GM12878 (cell line): ENCODE data around the gene GREB1. TPM values are rescaled to one million over a fixed set of nuclear protein-coding genes. Genes with fewer than 3 reads are reported as not detected.

ENCODE experiments used
- ATAC-seq: fragments of 200-7000 bp; cut with Tn5 transposase; 3 replicates; pipeline ENCODE4 v1.9.1; 2020; ENCODE audit warnings: mild to moderate bottlenecking, moderate library complexity
- BruUV-seq: library from RNA; stranded (reverse); fragments of 400-500 nt; replicated peaks from 2 replicates; lab custom pipeline; 2021; lab: Mats Ljungman, UMichigan
- CTCF ChIA-PET: fragments of 300-600 bp; sonication (Branson Sonifier 250); formaldehyde crosslinking; extraction: SDS; loops from one replicate; lab custom pipeline; 2021; ENCODE audit warnings: inconsistent platforms; lab: Yijun Ruan, JAX
- POLR2A ChIA-PET: fragments of 350-600 bp; formaldehyde crosslinking; extraction: SDS; loops from one replicate; lab custom pipeline; 2021; ENCODE audit warnings: inconsistent platforms; lab: Charles Lee
- RAD21 ChIA-PET: fragments of 300-600 bp; sonication (Branson Sonifier 250); formaldehyde crosslinking; loops from one replicate; lab custom pipeline; 2023; ENCODE audit warnings: antibody characterized with exemption; ENCODE audit not compliant: unreplicated experiment; lab: Charles Lee
- SMC1A ChIA-PET: fragments of 300-600 bp; sonication (Branson Sonifier 250); formaldehyde crosslinking; loops from one replicate; lab custom pipeline; 2023; ENCODE audit not compliant: unreplicated experiment, uncharacterized antibody; lab: Charles Lee
- DNase-seq: peaks from one replicate; pipeline ENCODE4 v3.0.0-alpha.2; 2011; ENCODE audit warnings: low read depth, low spot score
- FAIRE-seq: peaks from 3 replicates; lab custom pipeline; 2011; peaks lifted over from hg19 to GRCh38; lab: Jason Lieb, UNC
- H2AFZ ChIP-seq: 2 replicates; pipeline ENCODE4 v1.6.0; 2011; ENCODE audit warnings: low read depth, low read length, control low read depth; ENCODE audit not compliant: control insufficient read depth
- H3K27ac ChIP-seq: 2 replicates; pipeline ENCODE4 v1.5.1; 2011; ENCODE audit warnings: control low read depth; ENCODE audit not compliant: control insufficient read depth, insufficient read depth
- H3K27me3 ChIP-seq, 2 experiments: replicated peaks in 1 of 2; 2 replicates each; pipeline versions ENCODE4 v1.6.0 to v1.6.1; 2011; ENCODE audit warnings: low read length in 1 of 2; ENCODE audit not compliant: control insufficient read depth in 2 of 2, insufficient read depth in 2 of 2
- H3K36me3 ChIP-seq, 2 experiments: 2 replicates each; pipeline ENCODE4 v1.5.1; 2011; ENCODE audit warnings: low read length in 1 of 2; ENCODE audit not compliant: control insufficient read depth in 2 of 2, insufficient read depth in 2 of 2
- H3K4me1 ChIP-seq: 2 replicates; pipeline ENCODE4 v1.6.1; 2011; ENCODE audit warnings: mild to moderate bottlenecking, low read length, moderate library complexity, mixed read lengths; ENCODE audit not compliant: control insufficient read depth, insufficient read depth
- H3K4me2 ChIP-seq: 2 replicates; pipeline ENCODE4 v1.6.0; 2011; ENCODE audit warnings: control low read depth; ENCODE audit not compliant: control insufficient read depth, insufficient read depth
- H3K4me3 ChIP-seq: fragments of 200-600 bp; sonication (generic); 2 replicates; pipeline ENCODE4 v1.5.1; 2016
- H3K79me2 ChIP-seq: 2 replicates; pipeline ENCODE4 v1.6.0; 2011; ENCODE audit warnings: low read length; ENCODE audit not compliant: control insufficient read depth, insufficient read depth
- H3K9ac ChIP-seq: 2 replicates; pipeline ENCODE4 v1.8.0; 2011; ENCODE audit warnings: low read length, control low read depth, mixed read lengths; ENCODE audit not compliant: control insufficient read depth, insufficient read depth
- H3K9me3 ChIP-seq: replicated peaks from 3 replicates; pipeline ENCODE4 v1.5.1; 2011; ENCODE audit warnings: mild to moderate bottlenecking, low read length; ENCODE audit not compliant: control insufficient read depth, insufficient read depth
- H4K20me1 ChIP-seq: 2 replicates; pipeline ENCODE4 v1.6.0; 2011; ENCODE audit not compliant: control insufficient read depth, insufficient read depth
- EP300 ChIP-seq, 2 experiments: fragments of 150-350 bp in 1 of 2; IDR thresholded peaks; 2 replicates each; pipeline ENCODE4 v1.6.1; 2011 to 2012; ENCODE audit warnings: low read depth in 2 of 2, low read length in 2 of 2, borderline replicate concordance in 1 of 2, improper control_type of control experiment in 1 of 2, inconsistent platforms in 1 of 2; ENCODE audit not compliant: control insufficient read depth in 1 of 2
- HCFC1 ChIP-seq: fragments of 150-350 bp; IDR thresholded peaks from 2 replicates; pipeline ENCODE4 v1.6.1; 2014; ENCODE audit warnings: low read length
- NFXL1 ChIP-seq: fragments of 450-650 bp; IDR thresholded peaks from 2 replicates; pipeline ENCODE4 v1.6.1; 2017; ENCODE audit warnings: antibody characterized with exemption, mild to moderate bottlenecking, borderline replicate concordance
- NFYB ChIP-seq: IDR thresholded peaks from 2 replicates; pipeline ENCODE4 v1.6.1; 2011; ENCODE audit warnings: low read depth, mild to moderate bottlenecking, low read length, improper control_type of control experiment, moderate library complexity; ENCODE audit not compliant: insufficient read depth
- NR2C2 ChIP-seq: IDR thresholded peaks from 2 replicates; pipeline ENCODE4 v1.6.1; 2011; ENCODE audit warnings: borderline replicate concordance, low read depth; ENCODE audit not compliant: control insufficient read depth, insufficient read length
- RELA ChIP-seq: fragments of 450-650 bp; IDR thresholded peaks from 2 replicates; pipeline ENCODE4 v1.8.0; 2014; ENCODE audit warnings: borderline replicate concordance; ENCODE audit not compliant: partially characterized antibody
- WGBS: methylation state at CpG from one replicate; pipeline ENCODE4 v1.1.6; 2016; ENCODE audit warnings: low lambda C conversion rate; ENCODE audit not compliant: insufficient replicate concordance, insufficient coverage; ENCODE audit errors: missing lambda C conversion rate; 5-methylcytosine and 5-hydroxymethylcytosine counted together
- in situ Hi-C: fragments of 300-500 bp; cut with MboI; formaldehyde crosslinking; loops from 9 replicates; pipeline ENCODE4 v1.14.3; 2018; ENCODE audit warnings: mixed read lengths
- intact Hi-C: fragments of 100-400 bp; cut with micrococcal nuclease; formaldehyde crosslinking; loops from one replicate; pipeline ENCODE4 v1.14.2; 2022; ENCODE audit not compliant: unreplicated experiment
- polyA plus RNA-seq, 11 experiments: library from polyadenylated mRNA; depleted of rRNA in 4 of 11; unstranded in 6 of 11; stranded (reverse) in 5 of 11; fragments of >200 nt; fragmentation: Nextera tagmentation in 4 of 11; fragmentation: Illumina TruSeq in 1 of 11; extraction: Ambion mirVana in 4 of 11; extraction: Trizol in 1 of 11; gene quantifications; 1 replicate in 1 of 11; 2 replicates in 10 of 11; pipeline versions ENCODE4 v1.2.1 to v1.2.3, GENCODE V29; 2011 to 2016; ENCODE audit warnings: inconsistent platforms in 2 of 11, missing spikeins in 2 of 11, low read depth in 1 of 11
- total RNA-seq, 4 experiments: library from RNA; depleted of rRNA in 3 of 4; stranded (reverse); fragments of >200 nt in 3 of 4; fragmentation: Illumina TruSeq in 1 of 4; extraction: Trizol in 1 of 4; gene quantifications; 2 replicates each; pipeline versions ENCODE4 v1.2.1 to v1.2.3, GENCODE V29; 2013 to 2021
- TF ChIP-seq, protein P1 (sequence below): fragments of 450-650 bp; IDR thresholded peaks from 2 replicates; pipeline ENCODE4 v1.6.1; 2017; ENCODE audit warnings: antibody characterized with exemption, mild to moderate bottlenecking, moderate library complexity
- TF ChIP-seq, protein P2 (sequence below): fragments of 450-650 bp; IDR thresholded peaks from 2 replicates; pipeline ENCODE4 v1.6.1; 2017; ENCODE audit warnings: mild to moderate bottlenecking, moderate library complexity
- TF ChIP-seq, protein P3 (sequence below): fragments of 450-650 bp; formaldehyde crosslinking; IDR thresholded peaks from 2 replicates; pipeline ENCODE4 v1.4.0; 2020; ENCODE audit warnings: mild to moderate bottlenecking, moderate library complexity

The GREB1 gene
- total and polyA plus RNA-seq, 10 of the 15 experiments (the other 5 are each of a cell fraction or from before 2014, with no cell fraction given): 0.09 to 2.1 (median 0.37) TPM; not detected in 1

DNA sequence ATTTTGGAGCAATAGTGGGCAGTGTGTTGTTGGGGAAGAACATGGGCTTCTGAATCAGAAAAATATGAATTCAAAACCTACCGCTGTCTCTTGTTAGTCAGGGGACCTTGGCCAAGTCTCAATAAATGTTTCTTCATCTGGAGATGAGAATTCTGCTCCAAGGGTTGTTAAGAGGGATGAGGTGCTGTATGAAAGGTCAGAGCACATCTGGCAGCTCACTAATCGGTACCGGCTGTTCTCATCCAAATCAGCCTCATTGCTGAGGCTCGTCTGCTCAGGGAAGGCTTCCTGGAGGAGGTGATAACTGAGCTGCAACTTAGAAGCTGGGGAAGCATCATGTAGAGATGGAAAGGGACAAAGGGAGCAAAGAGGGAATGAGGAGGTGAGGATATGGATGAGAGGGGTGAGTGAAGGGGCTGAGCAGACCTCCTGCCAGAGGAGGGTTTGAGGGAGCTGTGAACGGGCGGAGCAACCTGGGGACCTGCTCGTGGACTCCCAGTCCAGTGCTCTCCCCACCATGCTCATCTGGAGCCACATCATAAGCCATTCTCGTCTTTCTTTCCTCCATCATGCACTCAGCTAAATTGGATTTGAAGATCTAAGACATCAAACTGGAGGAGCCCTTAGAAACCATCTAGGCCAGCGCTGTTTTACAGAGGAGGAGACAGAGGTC lies 47.4 kb downstream of the GREB1 start:
- Histone ChIP-seq H3K9ac (no peak overlapping the region), H3K9me3 (no peaks in the 10 kb centered on the region; the same call in 2 of the 3 replicates), H3K79me2 (no peaks in the 10 kb centered on the region), H3K4me3 (no peak overlapping the region), H4K20me1 (no peaks in the 10 kb centered on the region), H3K27ac (no peak overlapping the region), H3K4me1 (no peaks in the 10 kb centered on the region), H3K4me2 (no peak overlapping the region), H2AFZ (no peak overlapping the region), H3K27me3 (no peaks in the 10 kb centered on the region), H3K36me3 (no peaks in the 10 kb centered on the region)
- BruUV-seq: no TSS peak
- RAD21 ChIA-PET: interaction anchor here (1.3 to 4.6 kb wide), 4 partner anchors 16 to 449 kb away, joined by 3 to 55 read pairs (median 14); a partner anchor contains a TSS
- ATAC-seq: no peak
- in situ Hi-C loops: loop anchor here (5.0 kb wide), 3 partner anchors 104 to 744 kb away; a partner anchor contains a TSS
- intact Hi-C loops: loop anchor here (5.0 to 10.0 kb wide), 3 partner anchors 196 to 746 kb away; no protein-coding TSS in a partner anchor
- DNase-seq: no peak
- CTCF ChIA-PET: interaction anchor here (0.7 to 8.2 kb wide), 12 partner anchors 21 to 449 kb away, joined by 3 to 206 read pairs (median 20); partner anchors contain the start of gene E2F6
- 59% methylated on average over 9 of the region's 9 CpGs for WGBS
- SMC1A ChIA-PET: interaction anchor here (1.1 to 1.2 kb wide), 4 partner anchors 35 to 448 kb away, joined by 3 to 5 read pairs (median 4); a partner anchor contains a TSS
- POLR2A ChIA-PET: no interaction called here
- FAIRE-seq: no peak
- TF ChIP-seq, protein P1, sequence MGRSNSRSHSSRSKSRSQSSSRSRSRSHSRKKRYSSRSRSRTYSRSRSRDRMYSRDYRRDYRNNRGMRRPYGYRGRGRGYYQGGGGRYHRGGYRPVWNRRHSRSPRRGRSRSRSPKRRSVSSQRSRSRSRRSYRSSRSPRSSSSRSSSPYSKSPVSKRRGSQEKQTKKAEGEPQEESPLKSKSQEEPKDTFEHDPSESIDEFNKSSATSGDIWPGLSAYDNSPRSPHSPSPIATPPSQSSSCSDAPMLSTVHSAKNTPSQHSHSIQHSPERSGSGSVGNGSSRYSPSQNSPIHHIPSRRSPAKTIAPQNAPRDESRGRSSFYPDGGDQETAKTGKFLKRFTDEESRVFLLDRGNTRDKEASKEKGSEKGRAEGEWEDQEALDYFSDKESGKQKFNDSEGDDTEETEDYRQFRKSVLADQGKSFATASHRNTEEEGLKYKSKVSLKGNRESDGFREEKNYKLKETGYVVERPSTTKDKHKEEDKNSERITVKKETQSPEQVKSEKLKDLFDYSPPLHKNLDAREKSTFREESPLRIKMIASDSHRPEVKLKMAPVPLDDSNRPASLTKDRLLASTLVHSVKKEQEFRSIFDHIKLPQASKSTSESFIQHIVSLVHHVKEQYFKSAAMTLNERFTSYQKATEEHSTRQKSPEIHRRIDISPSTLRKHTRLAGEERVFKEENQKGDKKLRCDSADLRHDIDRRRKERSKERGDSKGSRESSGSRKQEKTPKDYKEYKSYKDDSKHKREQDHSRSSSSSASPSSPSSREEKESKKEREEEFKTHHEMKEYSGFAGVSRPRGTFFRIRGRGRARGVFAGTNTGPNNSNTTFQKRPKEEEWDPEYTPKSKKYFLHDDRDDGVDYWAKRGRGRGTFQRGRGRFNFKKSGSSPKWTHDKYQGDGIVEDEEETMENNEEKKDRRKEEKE: no peak
- TF ChIP-seq EP300 (IDR thresholded peaks at IDR 0.05; ENCODE audit: borderline replicate concordance in 1 of 2, control insufficient read depth in 1 of 2, low read depth in 2 of 2, low read length in 2 of 2) (no peak), NFXL1 (no peak), RELA (no peak), NR2C2 (no peak), HCFC1 (no peak), NFYB (no peak)
- TF ChIP-seq, protein P2, sequence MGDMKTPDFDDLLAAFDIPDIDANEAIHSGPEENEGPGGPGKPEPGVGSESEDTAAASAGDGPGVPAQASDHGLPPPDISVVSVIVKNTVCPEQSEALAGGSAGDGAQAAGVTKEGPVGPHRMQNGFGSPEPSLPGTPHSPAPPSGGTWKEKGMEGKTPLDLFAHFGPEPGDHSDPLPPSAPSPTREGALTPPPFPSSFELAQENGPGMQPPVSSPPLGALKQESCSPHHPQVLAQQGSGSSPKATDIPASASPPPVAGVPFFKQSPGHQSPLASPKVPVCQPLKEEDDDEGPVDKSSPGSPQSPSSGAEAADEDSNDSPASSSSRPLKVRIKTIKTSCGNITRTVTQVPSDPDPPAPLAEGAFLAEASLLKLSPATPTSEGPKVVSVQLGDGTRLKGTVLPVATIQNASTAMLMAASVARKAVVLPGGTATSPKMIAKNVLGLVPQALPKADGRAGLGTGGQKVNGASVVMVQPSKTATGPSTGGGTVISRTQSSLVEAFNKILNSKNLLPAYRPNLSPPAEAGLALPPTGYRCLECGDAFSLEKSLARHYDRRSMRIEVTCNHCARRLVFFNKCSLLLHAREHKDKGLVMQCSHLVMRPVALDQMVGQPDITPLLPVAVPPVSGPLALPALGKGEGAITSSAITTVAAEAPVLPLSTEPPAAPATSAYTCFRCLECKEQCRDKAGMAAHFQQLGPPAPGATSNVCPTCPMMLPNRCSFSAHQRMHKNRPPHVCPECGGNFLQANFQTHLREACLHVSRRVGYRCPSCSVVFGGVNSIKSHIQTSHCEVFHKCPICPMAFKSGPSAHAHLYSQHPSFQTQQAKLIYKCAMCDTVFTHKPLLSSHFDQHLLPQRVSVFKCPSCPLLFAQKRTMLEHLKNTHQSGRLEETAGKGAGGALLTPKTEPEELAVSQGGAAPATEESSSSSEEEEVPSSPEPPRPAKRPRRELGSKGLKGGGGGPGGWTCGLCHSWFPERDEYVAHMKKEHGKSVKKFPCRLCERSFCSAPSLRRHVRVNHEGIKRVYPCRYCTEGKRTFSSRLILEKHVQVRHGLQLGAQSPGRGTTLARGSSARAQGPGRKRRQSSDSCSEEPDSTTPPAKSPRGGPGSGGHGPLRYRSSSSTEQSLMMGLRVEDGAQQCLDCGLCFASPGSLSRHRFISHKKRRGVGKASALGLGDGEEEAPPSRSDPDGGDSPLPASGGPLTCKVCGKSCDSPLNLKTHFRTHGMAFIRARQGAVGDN: no peak
- TF ChIP-seq, protein P3, sequence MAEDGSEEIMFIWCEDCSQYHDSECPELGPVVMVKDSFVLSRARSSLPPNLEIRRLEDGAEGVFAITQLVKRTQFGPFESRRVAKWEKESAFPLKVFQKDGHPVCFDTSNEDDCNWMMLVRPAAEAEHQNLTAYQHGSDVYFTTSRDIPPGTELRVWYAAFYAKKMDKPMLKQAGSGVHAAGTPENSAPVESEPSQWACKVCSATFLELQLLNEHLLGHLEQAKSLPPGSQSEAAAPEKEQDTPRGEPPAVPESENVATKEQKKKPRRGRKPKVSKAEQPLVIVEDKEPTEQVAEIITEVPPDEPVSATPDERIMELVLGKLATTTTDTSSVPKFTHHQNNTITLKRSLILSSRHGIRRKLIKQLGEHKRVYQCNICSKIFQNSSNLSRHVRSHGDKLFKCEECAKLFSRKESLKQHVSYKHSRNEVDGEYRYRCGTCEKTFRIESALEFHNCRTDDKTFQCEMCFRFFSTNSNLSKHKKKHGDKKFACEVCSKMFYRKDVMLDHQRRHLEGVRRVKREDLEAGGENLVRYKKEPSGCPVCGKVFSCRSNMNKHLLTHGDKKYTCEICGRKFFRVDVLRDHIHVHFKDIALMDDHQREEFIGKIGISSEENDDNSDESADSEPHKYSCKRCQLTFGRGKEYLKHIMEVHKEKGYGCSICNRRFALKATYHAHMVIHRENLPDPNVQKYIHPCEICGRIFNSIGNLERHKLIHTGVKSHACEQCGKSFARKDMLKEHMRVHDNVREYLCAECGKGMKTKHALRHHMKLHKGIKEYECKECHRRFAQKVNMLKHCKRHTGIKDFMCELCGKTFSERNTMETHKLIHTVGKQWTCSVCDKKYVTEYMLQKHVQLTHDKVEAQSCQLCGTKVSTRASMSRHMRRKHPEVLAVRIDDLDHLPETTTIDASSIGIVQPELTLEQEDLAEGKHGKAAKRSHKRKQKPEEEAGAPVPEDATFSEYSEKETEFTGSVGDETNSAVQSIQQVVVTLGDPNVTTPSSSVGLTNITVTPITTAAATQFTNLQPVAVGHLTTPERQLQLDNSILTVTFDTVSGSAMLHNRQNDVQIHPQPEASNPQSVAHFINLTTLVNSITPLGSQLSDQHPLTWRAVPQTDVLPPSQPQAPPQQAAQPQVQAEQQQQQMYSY (CRISPR knock-in tag): no peak
